HG03060 (cell line): ENCODE data around the gene RPP14.
"Not testable (repeated sequence)": the region's sequence is repeated elsewhere in the genome, so short reads cannot be mapped to it uniquely, and the experiment has no call there.

Source experiments
- ATAC-seq: cut with Tn5 transposase; IDR thresholded peaks from one replicate; pipeline ENCODE4 v1.9.1; 2021; ENCODE audit warnings: low read depth, moderate number of reproducible peaks; ENCODE audit not compliant: unreplicated experiment

The RPP14 gene

DNA sequence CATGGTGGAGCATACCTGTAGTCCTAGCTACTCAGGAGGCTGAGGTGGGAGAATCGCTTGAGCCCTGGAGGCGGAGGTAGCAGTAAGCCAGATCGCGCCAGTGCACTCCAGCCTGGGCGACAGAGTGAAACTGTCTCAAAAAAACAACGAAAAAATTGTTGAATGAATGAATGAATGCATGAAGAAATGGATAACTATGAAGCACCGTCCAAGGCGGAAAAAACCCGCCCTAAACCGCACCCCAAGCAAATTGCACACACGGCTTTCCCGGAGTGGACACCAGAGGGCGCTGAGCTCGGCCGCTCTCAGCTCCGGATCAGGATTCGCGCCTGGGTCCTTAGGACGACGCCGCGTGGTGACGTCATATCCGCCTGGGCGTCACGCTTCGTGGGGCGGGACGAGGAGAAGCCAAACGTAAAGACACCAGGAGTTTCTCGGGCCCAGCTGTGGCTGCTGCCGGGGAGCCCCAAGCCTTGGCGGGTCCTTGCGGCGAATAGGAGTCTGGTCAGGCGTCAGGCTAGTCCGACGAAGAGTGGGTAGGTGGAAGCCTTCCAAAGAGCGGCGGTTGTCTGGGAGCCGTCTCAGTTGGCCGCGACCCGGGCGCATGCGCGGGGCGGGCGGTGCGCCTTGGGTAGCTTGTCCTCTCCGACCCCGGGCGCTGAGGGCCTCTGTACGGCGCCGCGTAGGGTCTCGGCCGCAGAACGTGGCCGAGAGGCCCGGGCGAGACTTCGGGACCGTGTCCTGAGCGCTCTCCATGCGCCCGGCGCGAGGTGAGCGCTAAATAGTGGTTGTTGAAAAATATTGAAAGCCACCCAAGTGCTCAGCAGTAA lies at the start of gene RPP14, which contains the start of gene HTD2:
Gene RPP14 (plus strand): TSS at position 364 of the 830 bp plus-strand sequence. CDS start 4,085 bp downstream, outside the sequence.
Gene HTD2 (plus strand): TSS at position 639 of the 830 bp plus-strand sequence. CDS start 11,094 bp downstream, outside the sequence.
- peak; percentile 65 for ATAC-seq

DNA sequence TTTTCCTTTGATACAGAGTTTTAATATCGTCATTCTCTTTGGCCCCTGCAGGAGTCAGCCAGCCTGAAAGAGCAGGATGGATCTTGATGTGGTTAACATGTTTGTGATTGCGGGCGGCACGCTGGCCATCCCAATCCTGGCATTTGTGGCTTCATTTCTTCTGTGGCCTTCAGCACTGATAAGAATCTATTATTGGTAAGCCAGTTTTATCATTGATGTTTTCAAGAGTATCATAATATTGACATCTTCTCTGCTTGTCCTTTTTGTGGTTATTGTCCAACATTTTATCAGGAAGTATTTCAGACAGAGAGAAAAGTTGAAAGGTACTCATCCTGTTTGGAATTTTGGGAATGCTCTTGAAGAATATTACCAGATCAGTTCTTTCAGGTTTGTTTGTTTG lies 49.5 kb upstream of the RPP14 start:
- no peak for ATAC-seq

DNA sequence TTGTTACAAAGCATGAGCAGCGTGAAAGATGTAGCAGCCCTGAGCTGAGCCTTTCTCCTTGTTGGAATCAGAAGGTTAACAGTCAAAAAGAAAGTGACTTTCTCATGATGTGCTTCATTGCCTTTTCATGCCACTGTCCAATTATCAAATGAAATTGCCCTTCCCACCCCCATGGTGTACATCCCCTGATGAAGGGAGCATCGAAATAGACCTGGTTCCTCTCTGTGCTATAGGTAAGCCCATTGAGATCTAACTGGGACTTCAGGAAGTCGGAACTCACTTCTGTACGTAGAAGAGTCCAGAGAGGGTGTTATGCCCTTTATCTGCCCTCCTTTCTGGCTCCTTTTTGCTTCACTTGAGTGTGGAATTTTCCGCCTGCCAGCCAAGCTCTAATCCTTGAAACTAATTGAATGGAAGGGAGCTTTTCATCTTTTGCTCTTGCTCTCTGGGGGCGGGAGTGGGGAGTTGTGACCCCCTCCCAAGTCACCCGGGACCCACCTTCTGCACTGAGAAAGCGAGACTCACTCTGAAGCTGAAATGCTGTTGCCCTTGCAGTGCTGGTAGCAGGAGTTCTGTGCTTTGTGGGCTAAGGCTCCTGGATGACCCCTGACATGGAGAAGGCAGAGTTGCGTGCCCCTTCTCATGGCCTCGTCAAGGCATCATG lies 47.5 kb upstream of the RPP14 start:
- ATAC-seq, result no peak

DNA sequence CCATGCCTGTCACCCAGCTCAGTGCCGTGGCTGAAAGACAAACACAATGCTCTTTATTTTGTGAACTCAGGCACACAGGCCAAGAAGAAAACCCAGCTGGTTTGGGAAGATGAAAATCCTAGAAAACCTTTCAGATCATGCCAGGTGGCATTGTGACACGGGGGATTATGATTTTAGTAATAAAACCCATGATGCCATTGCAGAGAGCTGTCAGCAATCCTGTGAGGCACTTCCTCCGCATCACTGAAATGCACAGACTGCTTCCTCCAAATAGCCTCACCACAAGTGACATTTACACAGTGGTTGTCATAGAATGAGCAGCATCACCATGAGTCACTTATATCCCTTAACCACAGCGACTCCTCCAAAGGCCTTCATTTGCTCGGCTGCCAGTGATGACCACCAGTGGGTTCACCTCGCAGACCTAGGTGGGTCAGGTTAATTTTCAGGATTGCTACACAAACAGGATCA lies 45.7 kb upstream of the RPP14 start:
- ATAC-seq, result no peak

DNA sequence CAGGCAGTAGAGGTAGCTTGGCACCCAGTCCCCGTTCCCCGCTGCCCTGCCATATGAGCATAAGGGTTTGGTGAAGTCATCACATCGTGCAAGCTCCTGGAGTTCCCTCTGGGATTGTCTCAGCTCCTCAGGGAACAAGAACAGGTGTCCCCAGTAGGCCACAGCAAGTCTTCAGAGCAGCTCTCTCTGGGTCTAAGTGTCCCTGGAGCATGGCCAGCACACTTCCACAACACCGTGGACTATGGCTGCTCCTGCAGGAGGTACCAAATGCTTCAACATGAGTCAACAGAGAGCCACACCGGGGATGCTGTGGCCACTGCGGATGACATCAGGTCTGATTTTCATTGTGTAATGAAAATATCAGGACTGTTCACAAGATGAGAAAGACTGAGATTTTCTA lies 45.3 kb upstream of the RPP14 start:
- ATAC-seq, result no peak

DNA sequence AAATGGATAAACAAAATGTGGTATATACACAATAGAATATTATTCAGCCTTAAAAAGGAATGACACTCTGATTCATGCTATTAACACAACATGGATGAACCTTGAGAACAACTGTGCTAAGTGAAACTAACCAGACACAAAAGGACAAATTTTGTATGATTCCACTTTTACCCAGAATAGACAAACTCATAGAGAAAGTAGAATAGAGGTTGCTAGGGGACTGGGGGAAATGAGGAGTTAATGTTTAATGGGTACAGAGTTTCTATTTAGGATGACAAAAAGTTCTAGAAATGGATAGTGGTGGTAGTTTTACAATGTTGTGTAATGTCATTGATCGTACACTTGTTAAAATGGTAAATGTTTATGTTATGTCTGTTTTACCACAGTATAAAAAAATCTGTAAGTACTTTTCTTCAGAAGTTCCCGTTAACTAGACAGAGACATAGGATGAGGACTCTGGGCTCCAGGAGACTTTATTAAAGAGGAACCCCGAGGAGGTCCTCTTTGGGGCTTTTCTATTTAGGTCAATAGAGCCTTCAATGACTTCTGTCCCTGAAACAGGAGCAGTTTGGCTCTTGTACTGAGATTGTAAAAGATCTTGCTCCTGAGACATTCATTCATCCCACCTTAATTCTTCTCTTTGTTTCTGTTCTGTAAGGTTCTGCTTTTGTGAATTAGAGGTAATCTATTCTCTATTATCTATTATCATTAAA lies 43.9 kb upstream of the RPP14 start:
- no peak for ATAC-seq

DNA sequence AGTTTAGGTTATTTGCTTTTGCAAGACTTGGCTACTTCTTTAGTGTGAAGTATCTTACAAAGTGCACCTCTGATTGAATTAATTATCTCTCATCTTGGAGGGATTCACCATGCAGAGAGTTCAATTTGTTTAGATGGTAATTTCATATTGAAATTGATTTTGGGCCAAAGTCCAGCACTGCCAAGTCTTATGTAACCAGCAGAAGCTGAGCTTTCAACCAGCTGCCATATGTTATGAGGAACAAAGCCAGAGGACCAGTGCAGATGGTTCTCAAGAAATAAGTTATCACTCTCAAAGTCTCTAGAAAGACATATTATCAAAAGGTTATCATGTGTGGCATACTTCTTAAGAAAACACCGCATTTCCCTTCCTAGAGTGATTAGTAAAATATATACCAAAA lies 39.5 kb upstream of the RPP14 start:
- no peak for ATAC-seq

DNA sequence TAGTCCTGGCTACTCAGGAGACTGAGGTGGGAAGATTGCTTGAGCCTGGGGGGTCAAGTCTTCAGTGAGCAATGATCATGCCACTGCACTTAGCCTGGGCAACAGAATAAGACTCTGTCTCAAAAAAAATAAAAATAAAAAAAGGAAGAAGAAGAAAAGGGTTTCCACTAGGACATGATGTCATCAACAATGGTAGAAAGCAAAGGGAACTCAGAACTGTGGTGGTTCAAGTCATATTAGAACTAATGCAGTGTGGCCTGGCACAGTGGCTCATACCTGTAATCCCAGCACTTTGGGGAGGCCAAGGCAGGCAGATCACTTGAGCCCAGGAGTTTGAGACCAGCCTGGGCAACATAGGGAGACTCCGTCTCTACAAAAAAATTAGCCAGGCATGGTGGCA lies 38.5 kb upstream of the RPP14 start:
- not testable (repeated sequence) for ATAC-seq

DNA sequence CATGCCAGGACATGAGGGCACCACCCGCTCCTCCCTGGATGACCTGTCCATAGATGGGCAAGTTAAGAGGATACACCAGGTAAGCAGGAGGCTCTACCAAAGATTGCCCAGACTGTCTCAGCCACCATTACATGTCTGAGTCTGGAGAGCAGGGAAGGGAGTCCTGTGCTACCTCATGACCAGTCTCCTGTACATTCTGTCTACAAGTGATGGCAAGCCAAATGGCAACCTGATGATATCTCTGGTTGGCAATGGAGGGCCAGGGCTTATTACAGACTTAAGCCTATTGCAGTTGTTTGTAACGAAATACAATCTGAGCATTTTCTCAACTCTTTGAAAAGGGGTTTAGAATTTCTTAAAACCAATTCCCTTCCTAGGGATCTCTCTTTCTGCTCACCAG lies 36.7 kb upstream of the RPP14 start:
- ATAC-seq, result no peak

DNA sequence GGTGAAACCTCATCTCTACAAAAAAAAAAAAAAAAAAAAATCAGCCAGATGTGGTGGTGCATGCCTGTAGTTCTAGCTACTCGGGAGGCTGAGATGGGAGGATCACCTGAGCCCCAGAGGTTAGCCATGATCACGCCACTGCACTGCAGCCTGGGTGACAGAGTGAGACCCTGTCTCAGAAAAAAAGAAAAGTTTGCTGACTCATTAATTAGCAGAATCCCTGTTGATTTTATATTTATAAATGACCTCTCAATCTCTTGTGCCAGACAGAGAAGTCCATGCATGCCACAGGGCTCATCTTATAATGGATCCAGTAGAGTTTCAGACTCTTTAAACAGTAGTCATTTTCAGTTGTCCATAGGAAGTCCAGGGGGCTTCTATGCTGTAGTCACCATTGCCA lies 35.6 kb upstream of the RPP14 start:
- ATAC-seq, result no peak

DNA sequence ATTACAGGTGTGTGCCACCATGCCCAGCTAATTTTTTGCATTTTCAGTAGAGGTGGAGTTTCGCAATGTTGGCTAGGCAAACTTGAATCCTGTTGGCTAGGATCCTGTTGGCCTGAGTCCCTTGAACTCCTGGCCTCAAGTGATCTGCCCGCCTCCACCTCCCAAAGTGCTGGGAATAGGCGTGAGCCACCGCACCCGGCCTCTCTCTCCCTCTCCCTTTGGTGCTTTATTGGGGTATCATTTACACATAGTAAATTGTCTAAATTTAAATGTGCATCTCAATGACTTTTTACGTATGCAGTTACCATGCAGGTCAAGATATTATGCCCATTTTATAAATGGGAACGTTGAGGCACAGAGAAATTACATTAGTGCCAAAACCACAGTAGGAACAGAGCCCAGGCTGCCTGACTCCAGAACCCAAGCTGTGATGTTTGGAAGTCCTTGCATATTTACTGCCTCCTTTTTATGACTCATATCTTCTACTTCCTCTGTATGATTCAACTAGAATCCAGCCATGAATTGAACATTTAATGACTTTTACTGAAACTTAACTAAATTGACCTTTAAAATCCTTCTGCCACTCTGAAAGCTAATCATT lies 34.0 kb upstream of the RPP14 start:
- ATAC-seq, result no peak

DNA sequence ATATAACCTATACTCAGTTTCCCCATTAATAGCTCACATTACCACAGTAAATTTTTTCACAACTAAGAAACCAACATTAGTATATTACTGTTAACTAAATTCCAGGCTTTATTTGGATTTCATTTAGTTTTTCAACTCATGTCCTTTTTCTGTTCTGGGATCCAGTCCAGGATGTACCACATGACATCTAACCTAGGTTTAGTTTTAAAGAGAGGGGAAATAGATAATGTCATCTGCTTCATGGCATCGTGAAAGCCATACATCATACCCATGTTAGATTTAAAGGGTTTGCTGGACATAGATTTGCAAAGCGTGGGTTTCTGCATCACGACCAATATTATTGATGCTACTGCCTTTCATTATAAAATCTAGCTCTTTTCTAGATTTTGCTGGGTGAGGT lies 33.2 kb upstream of the RPP14 start:
- ATAC-seq, result no peak

DNA sequence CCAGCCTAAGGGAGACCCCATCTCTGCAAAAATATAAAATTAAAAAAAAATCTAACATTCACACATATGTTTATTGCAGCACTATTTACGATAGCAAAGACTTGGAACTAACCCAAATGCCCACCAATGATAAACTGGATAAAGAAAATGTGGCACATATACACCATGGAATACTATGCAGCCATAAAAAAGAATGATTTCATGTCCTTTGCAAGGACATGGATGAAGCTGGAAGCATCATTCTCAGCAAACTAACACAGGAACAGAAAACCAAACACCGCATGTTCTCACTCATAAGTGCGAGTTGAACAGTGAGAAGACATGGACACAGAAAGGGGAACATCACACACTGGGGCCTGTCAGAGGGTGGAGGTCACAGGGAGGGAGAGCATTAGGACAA lies 32.7 kb upstream of the RPP14 start:
- ATAC-seq, result not testable (repeated sequence)

DNA sequence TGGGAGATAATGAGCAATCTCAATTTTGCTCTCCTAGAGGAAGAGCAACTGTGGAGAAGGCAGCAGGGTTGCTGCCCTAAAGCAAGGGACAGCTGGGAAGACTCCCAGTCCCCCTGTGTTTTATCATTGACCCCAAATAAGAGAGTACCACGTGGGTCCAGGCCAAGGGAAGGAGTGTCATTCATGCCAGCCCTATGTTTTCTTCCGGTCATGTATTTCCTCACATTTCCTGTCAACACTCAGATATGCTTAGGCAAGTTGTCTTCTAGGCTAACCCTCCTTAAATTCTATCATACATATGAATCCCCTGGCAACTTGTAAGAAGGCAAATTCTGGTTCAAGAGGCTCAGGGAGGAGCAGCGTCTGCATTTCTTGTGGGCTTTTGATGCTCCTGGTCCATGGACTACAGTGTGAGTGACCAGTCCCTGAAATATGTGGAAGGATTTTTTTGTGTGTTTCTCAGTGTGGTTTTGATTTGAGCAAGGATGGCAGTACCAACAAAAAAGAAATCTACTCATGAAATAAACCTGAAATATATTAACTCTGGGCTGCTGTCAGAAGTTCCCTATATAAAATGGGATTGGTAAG lies 31.9 kb upstream of the RPP14 start:
- no peak for ATAC-seq

DNA sequence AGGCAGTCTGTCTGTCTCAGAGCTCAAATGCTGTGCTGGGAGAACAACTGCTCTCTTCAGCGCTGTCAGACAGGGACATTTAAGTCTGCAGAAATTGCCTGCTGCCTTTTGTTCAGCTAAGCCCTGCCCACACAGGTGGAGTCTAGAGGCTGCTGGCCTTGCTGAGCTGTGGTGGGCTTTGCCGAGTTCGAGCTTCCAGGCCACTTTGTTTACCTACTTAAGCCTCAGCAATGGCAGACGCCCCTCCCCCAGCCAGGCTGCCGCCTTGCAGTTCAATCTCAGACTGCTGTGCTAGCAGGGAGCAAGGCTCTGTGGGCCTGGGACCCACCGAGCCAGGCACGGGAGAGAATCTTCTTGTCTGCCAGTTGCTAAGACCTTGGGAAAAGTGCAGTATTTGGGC lies 25.0 kb upstream of the RPP14 start:
- no peak for ATAC-seq

DNA sequence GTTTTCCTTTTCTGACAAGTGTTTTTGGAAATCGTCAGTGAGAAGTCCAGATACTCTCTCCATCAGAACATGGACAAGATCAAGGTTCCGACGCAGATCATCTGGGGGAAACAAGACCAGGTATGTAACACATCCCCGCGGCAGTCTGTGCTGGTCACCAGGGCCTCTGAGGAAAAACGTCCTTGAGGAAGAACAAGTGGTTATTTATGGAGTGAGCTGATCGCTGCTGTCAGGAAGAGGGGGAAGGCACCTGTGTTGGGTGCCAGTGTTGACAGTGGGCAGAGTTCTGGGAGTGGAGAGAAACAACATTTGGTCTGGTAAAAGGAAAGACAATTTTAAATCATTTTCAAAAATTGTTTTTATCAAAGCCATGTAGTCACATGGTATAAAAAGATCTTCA lies 20.7 kb upstream of the RPP14 start:
- no peak for ATAC-seq

DNA sequence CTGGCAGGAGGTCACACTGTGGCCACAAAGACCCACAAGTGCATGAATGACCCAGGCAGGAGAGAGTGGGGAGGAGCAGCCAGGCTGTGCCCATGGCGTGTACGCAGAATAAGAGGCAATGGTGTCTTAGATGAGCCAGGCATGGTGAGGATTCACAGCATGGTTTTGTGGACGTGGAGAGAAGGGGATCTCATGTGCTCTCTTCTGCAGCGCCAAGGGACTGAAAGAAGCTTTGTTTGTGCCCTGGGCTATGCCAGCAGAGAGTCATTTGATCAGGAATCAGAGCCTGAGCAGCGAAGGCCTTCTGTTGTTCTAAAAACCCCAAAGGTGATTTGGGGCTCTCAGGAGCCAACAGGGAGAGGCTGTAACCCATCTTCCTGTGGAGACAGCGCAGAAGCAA lies 18.7 kb upstream of the RPP14 start:
- no peak for ATAC-seq

DNA sequence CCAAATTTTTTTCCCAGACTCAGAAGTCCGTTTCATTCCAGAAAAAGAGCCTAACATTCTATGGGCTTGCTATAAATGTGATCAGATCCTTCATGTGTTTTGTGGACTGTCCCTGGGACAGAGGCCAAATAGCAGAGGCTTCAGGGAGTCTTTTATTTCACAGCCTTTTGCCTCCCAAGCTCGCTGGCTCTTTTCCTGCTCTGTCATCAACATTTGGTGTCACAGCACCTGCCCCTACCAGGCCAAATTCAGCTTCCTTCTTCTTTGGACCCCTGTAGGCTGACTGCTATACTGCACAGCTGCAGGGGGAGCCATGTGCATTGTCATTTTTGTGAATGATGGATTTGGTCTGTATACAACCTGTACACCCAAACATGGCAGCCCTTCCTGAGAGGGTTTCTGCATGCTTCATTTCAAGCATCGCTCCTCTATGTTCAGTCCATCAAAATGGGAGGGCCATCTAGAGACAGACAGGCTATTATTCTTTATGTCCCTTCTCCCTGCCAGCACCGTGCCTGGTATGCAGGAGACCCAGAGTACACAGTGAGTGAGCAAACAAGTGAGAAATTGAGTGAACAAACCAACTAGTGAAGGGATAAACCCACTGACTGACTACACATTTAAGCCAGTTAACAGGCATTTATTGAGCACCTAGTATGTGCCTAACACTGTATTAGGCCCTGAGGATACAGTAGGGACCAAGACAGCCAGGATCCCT lies 17.9 kb upstream of the RPP14 start:
- no peak for ATAC-seq

DNA sequence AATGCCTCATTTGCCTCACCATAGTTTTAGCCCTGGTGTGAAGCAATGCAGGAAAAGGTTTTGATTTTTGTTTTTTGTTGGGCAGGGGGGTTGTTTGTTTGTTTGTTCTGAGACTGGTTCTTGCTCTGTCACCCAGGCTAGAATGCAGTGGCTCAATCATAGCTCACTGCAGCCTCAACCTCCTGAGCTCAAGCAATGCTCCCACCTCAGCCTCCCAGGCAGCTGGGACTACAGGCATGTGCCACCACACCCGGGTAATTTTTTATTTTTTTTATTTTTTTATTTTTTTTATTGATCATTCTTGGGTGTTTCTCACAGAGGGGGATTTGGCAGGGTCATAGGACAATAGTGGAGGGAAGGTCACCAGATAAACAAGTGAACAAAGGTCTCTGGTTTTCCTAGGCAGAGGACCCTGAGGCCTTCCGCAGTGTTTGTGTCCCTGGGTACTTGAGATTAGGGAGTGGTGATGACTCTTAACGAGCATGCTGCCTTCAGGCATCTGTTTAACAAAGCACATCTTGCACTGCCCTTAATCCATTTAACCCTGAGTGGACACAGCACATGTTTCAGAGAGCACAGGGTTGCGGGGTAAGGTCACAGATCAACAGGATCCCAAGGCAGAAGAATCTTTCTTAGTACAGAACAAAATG lies 17.0 kb upstream of the RPP14 start:
- not testable (repeated sequence) for ATAC-seq
